Adrenal gland (tissue), 12 donors: ENCODE results near the gene NOCT. TPM values are rescaled to one million over a fixed set of nuclear protein-coding genes. Genes with fewer than 3 reads are reported as not detected.
"Not testable (repeated sequence)": the region's sequence is repeated elsewhere in the genome, so short reads cannot be mapped to it uniquely, and the experiment has no call there.

Source experiments
- DNase-seq, 7 donors: peaks; one replicate each; pipeline ENCODE4 v3.0.0-alpha.2; 2019 to 2020
- H3K27ac ChIP-seq, 5 donors: fragments of 200-600 bp; sonication (generic) in 4 of 5; 1 replicate in 3 of 5; 2 replicates in 2 of 5; pipeline versions ENCODE4 v1.5.1 to v1.8.0; 2016 to 2020; ENCODE audit warnings: mild to moderate bottlenecking in 1 of 5
- H3K27me3 ChIP-seq: fragments of 200-600 bp; 2 replicates; pipeline ENCODE4 v1.8.0; 2021
- H3K36me3 ChIP-seq, 2 donors: fragments of 200-600 bp; replicated peaks in 1 of 2; 1 replicate in 1 of 2; 2 replicates in 1 of 2; pipeline versions ENCODE4 v1.5.1 to v1.8.0; 2018 to 2022
- H3K4me1 ChIP-seq, 2 donors: fragments of 200-600 bp; replicated peaks in 1 of 2; 1 replicate in 1 of 2; 2 replicates in 1 of 2; pipeline versions ENCODE4 v1.5.1 to v1.8.0; 2018 to 2021
- H3K4me3 ChIP-seq, 4 donors: fragments of 200-600 bp; sonication (generic) in 3 of 4; one replicate each; pipeline ENCODE4 v1.5.1; 2016 to 2018
- H3K9me3 ChIP-seq, 3 donors: fragments of 200-600 bp; sonication (generic) in 1 of 3; replicated peaks in 1 of 3; 1 replicate in 2 of 3; 2 replicates in 1 of 3; pipeline versions ENCODE4 v1.5.1 to v1.8.0; 2016 to 2021
- CTCF ChIP-seq, 6 experiments: fragments of 450-650 bp in 4 of 6; fragments of 200-600 bp in 2 of 6; sonication (generic) in 1 of 6; IDR thresholded peaks; 1 replicate in 5 of 6; 2 replicates in 1 of 6; pipeline versions ENCODE4 v1.5.1 to v1.8.0; 2016 to 2021; ENCODE audit warnings: antibody characterized with exemption in 6 of 6, mild to moderate bottlenecking in 2 of 6, moderate library complexity in 1 of 6
- POLR2A ChIP-seq, 2 donors: fragments of 450-650 bp; IDR thresholded peaks; one replicate each; pipeline ENCODE4 v1.6.1; 2017; ENCODE audit warnings: antibody characterized with exemption in 2 of 2, mild to moderate bottlenecking in 2 of 2, moderate library complexity in 1 of 2
- WGBS, 4 donors: extraction: QIAGEN DNeasy Blood & Tissue Kit in 2 of 4; methylation state at CpG; one replicate each; pipeline versions ENCODE4 v1.1.5 to v1.1.7; 2013 to 2017; 5-methylcytosine and 5-hydroxymethylcytosine counted together
- intact Hi-C, 2 donors: fragments of 100-400 bp; cut with DNase I; formaldehyde crosslinking; loops; one replicate each; pipeline versions ENCODE4 v1.14.1 to v1.15.0; 2022 to 2023
- polyA plus RNA-seq, 3 donors: library from polyadenylated mRNA; stranded (reverse); fragments of 200-250 nt in 2 of 3; fragments of 350-450 nt in 1 of 3; fragmentation: Illumina TruSeq in 1 of 3; extraction: RNeasy Lipid Tissue Mini Kit (QIAGEN cat#74804) in 1 of 3; gene quantifications; one replicate each; pipeline ENCODE4 v1.2.3, GENCODE V29; 2013 to 2014
- total RNA-seq, 9 donors: library from RNA; depleted of rRNA in 4 of 9; stranded (reverse); fragments of >200 nt in 4 of 9; fragments of 120-200 nt in 1 of 9; fragmentation: NEBNext Ultra II Directional in 1 of 9; extraction: Animal tissue kit (Norgen Biotek cat#: 25700) in 1 of 9; gene quantifications; one replicate each; pipeline versions ENCODE4 v1.1.0 to v1.2.4, GENCODE V29; 2013 to 2023
- donor health status: healthy with polysubstance abuse.
- donor health status: Bipolar disorder and iron deficiency.
- donor health status: DM: yes; HTN: yes; CAD: no.
- donor health status: DM: no; HTN: no; CAD: no.
- donor health status: DM: no; HTN: no; CAD: no.
- donor health status: DM: yes; HTN: yes; CAD: no.

Gene NOCT
- total and polyA plus RNA-seq, 12 donors: 1.2 to 17.0 (median 6.4) TPM

DNA sequence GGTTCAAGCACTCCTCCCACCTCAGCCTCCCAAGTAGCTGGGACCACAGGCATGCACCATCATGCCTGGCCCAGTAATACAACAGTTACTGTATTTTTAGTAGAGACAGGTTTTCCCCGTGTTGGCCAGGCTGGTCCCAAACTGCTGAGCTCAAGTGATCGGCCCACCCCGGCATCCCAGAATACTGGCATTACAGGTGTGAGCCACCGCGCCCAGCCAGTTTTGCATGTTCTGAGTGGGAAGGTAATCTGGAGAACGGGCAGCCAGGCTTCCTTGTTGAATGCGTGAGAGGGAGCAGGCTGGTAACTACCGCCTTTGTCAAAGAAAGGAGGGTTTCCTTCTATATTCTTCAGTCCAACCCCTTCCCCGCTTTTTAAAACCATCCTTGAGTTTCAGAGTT, 9.1 kb downstream of the NOCT start:
- peaks cover 0 to 14% of the 10 kb centered on the region in 2 donors for H3K4me1 ChIP-seq
- H3K36me3 ChIP-seq: no peaks in the 10 kb centered on the region
- intact Hi-C loops: loop anchor here in 1 of 2 donors (10.0 kb wide), 1 partner anchor 60 kb away; no protein-coding TSS in a partner anchor
- H3K9me3 ChIP-seq: no peaks in the 10 kb centered on the region
- no peak overlapping the region for H3K27ac ChIP-seq
- DNase-seq: no peak
- no peak overlapping the region for H3K4me3 ChIP-seq
- TF ChIP-seq POLR2A (IDR thresholded peaks at IDR 0.05) (no peak), CTCF (IDR thresholded peaks at IDR 0.05) (no peak)
- 94 to 97% (median 96%) methylated on average over 8 to 9 of the region's 9 CpGs for WGBS, 4 donors
- H3K27me3 ChIP-seq: no peaks in the 10 kb centered on the region

DNA sequence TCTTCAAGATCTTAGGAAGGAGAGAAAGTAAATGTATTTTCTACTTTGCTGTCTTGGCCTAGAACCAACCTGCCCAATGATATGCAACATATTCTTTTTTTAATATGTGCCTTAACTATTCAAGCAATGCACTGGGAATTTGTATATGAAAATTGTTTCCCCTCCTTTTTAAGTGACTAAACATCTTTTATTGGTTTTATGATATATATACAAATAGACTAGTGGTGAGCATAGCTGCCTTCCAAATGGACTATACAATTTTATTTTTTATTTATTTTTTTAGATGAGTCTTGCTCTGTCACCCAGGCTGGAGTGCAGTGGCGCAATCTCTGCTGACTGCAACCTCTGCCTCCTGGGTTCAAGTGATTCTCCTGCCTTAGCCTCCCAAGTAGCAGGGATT, 10.3 kb downstream of the NOCT start:
- H3K9me3 ChIP-seq: no peaks in the 10 kb centered on the region
- no peak overlapping the region for H3K4me3 ChIP-seq
- intact Hi-C loops: loop anchor here in 1 of 2 donors (10.0 kb wide), 1 partner anchor 59 kb away; no protein-coding TSS in a partner anchor
- no peaks in the 10 kb centered on the region for H3K27me3 ChIP-seq
- H3K27ac ChIP-seq: no peak overlapping the region
- DNase-seq: no peak
- H3K4me1 ChIP-seq: peaks cover 0 to 17% of the 10 kb centered on the region in 2 donors
- no peaks in the 10 kb centered on the region for H3K36me3 ChIP-seq
- TF ChIP-seq POLR2A (IDR thresholded peaks at IDR 0.05) (no peak), CTCF (IDR thresholded peaks at IDR 0.05) (no peak)
- WGBS, 4 donors: 93 to 100% (median 94%) methylated on average over 1 of the region's 1 CpG

GRCh38 chr4:139027776-139028175, 12.2 kb downstream of the NOCT start:
- intact Hi-C loops: loop anchor here in 1 of 2 donors (10.0 kb wide), 1 partner anchor 57 kb away; no protein-coding TSS in a partner anchor
- H3K4me1 ChIP-seq: peaks cover 0 to 19% of the 10 kb centered on the region in 2 donors
- H3K36me3 ChIP-seq: no peaks in the 10 kb centered on the region
- no peaks in the 10 kb centered on the region for H3K27me3 ChIP-seq
- peak overlapping the region in 3 of 5 donors; percentile 10 to 54 (median 30) for H3K27ac ChIP-seq
- WGBS, 4 donors: 65 to 70% (median 68%) methylated on average over 5 of the region's 5 CpGs
- DNase-seq: no peak
- TF ChIP-seq CTCF (IDR thresholded peaks at IDR 0.05) (no peak), POLR2A (IDR thresholded peaks at IDR 0.05) (no peak)
- H3K9me3 ChIP-seq: no peaks in the 10 kb centered on the region
- H3K4me3 ChIP-seq: no peak overlapping the region

DNA sequence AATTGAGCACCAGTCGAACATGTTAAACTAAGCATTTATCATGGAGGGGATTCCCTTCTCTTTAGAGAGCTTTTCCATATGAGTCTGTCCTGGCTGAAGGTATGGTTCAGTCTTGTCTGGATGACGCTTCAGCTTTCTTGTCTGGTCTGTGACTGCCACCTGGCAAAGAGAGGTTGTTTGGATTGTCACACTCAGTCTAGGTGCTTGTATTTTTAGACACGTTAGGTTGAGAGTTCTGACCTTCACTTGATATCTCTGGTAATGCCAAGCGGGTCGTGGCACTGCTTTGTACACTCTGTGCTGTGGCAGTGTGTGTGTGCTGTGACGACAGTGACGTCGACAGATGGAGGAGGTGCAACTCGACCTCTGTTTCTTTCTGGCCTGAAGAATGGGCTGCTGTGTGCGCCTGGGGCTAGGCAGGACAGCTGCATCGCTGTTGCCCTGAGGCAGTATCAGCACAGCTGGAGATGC, 12.6 kb downstream of the NOCT start:
- Histone ChIP-seq H3K27me3 (no peaks in the 10 kb centered on the region), H3K4me1 (peaks cover 0 to 19% of the 10 kb centered on the region in 2 donors), H3K27ac (peak overlapping the region in 3 of 5 donors; percentile 10 to 54 (median 30)), H3K4me3 (no peak overlapping the region), H3K9me3 (no peaks in the 10 kb centered on the region), H3K36me3 (no peaks in the 10 kb centered on the region)
- TF ChIP-seq POLR2A (IDR thresholded peaks at IDR 0.05): peak in 1 of 2 donors; percentile 32
- TF ChIP-seq CTCF (IDR thresholded peaks at IDR 0.05): no peak
- intact Hi-C loops: loop anchor here in 1 of 2 donors (10.0 kb wide), 1 partner anchor 57 kb away; no protein-coding TSS in a partner anchor
- DNase-seq: peak; percentile 42 to 92 (median 67)
- WGBS, 4 donors: 27 to 59% (median 43%) methylated on average over 3 to 11 of the region's 11 CpGs

DNA sequence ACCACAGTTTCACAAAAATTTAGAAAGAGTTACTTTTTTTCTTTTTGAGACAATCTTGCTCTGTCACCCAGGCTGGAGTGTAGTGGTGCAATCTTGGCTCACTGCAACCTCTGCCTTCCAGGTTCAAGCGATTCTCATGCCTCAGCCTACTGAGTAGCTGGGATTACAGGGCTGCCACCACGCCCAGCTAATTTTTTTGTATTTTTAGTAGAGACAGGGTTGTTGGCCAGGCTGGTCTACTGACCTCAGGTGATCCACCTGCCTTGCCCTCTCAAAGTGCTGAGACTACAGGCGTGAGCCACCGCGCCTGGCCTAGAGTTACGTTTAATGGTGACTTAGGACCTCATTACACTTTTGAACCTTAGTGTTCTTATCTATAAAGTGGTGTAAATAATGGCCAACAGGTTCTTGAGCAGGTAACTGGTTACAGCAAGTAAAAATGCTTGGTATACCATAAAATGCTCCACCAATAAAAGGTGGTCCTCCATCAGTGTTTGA, 14.3 kb downstream of the NOCT start:
- not testable (repeated sequence) for H3K27ac ChIP-seq, DNase-seq, H3K27me3 ChIP-seq, H3K9me3 ChIP-seq, H3K4me3 ChIP-seq, H3K36me3 ChIP-seq
- 75 to 85% (median 78%) methylated on average over 6 of the region's 6 CpGs for WGBS, 4 donors
- peaks cover 0 to 19% of the 10 kb centered on the region in 2 donors for H3K4me1 ChIP-seq
- intact Hi-C loops: loop anchor here (10.0 kb wide), 3 partner anchors 55 to 145 kb away; partner anchors contain the start of gene ELF2 (in 1 of the 2)
